NCI-H345 treated with DMSO at 0.1 percent for 48 hours (cell line): ENCODE measurements around the gene SSU72.
"Not testable (repeated sequence)": the region's sequence is repeated elsewhere in the genome, so short reads cannot be mapped to it uniquely, and the experiment has no call there.

Experiments used
- DNase-seq: peaks from one replicate; lab custom pipeline; 2025; ENCODE audit not compliant: unreplicated experiment; lab: John Stamatoyannopoulos, UW

Gene SSU72

GRCh38 chr1:1509465-1509850 is 65.2 kb downstream of the SSU72 start:
- DNase-seq: not testable (repeated sequence)

- DNase-seq: not testable (repeated sequence)
Observed at GRCh38 chr1:1508775-1509464, 65.7 kb downstream of the SSU72 start.

GRCh38 chr1:1507305-1507704 is 67.4 kb downstream of the SSU72 start:
- no peak for DNase-seq

- not testable (repeated sequence) for DNase-seq
Observed at GRCh38 chr1:1505801-1506200, 68.9 kb downstream of the SSU72 start.

GRCh38 chr1:1505366-1505798 is 69.3 kb downstream of the SSU72 start:
- not testable (repeated sequence) for DNase-seq

GRCh38 chr1:1504777-1505365 is 69.8 kb downstream of the SSU72 start:
- DNase-seq: peak; percentile 55

- not testable (repeated sequence) for DNase-seq
Observed at GRCh38 chr1:1495461-1495975, 79.1 kb downstream of the SSU72 start.

GRCh38 chr1:1494311-1494710 is 80.4 kb downstream of the SSU72 start:
- not testable (repeated sequence) for DNase-seq
